Cardiac muscle cell (in vitro differentiated cells and primary cell): ENCODE results near the gene SLC9A5. TPM values are rescaled to one million over a fixed set of nuclear protein-coding genes. Genes with fewer than 3 reads are reported as not detected.
A peak's percentile ranks its signal among the peaks of the same experiment; 100 is the strongest.

Experiments used
- DNase-seq, 2 donors: peaks; one replicate each; pipeline versions ENCODE4 v3.0.0 to v3.0.0-alpha.2; 2010 to 2017; ENCODE audit warnings: low read depth in 1 of 2, low spot score in 1 of 2
- H3K27ac ChIP-seq: fragments of 200-600 bp; sonication (generic); 2 replicates; pipeline ENCODE4 v1.5.1; 2016
- H3K27me3 ChIP-seq: fragments of 200-600 bp; sonication (generic); 2 replicates; pipeline ENCODE4 v1.6.0; 2016; ENCODE audit warnings: control low read depth
- H3K36me3 ChIP-seq: fragments of 200-600 bp; sonication (generic); 2 replicates; pipeline ENCODE4 v1.5.1; 2016; ENCODE audit warnings: control low read depth
- H3K4me1 ChIP-seq: fragments of 200-600 bp; sonication (generic); 2 replicates; pipeline ENCODE4 v1.8.1; 2017; ENCODE audit warnings: low read depth, mild to moderate bottlenecking, mixed run types
- H3K4me3 ChIP-seq: fragments of 200-600 bp; sonication (generic); 2 replicates; pipeline ENCODE4 v1.5.1; 2016; ENCODE audit warnings: mild to moderate bottlenecking
- H3K9me3 ChIP-seq: fragments of 200-600 bp; sonication (generic); 2 replicates; pipeline ENCODE4 v1.5.1; 2017; ENCODE audit warnings: low read depth, mild to moderate bottlenecking, control low read depth
- CTCF ChIP-seq: IDR thresholded peaks from 2 replicates; pipeline ENCODE4 v1.5.1; 2012; ENCODE audit warnings: low read depth, mild to moderate bottlenecking, low read length
- polyA plus RNA-seq: library from polyadenylated mRNA; unstranded; fragments of >200 nt; fragmentation: Nextera tagmentation; extraction: Ambion mirVana; gene quantifications from 2 replicates; pipeline ENCODE4 v1.2.1, GENCODE V29; 2016
- total RNA-seq: library from RNA; depleted of rRNA; stranded (reverse); fragments of >200 nt; gene quantifications from 2 replicates; pipeline ENCODE4 v1.2.3, GENCODE V29; 2016

SLC9A5 gene
- total and polyA plus RNA-seq, 2 experiments from 2014 or later, result 4.5 to 4.6 TPM

- H3K27me3 ChIP-seq, result peaks cover 18% of the 10 kb centered on the region
- no peak for TF ChIP-seq CTCF
- no peaks in the 10 kb centered on the region for H3K36me3 ChIP-seq
- DNase-seq, result no peak
- H3K4me3 ChIP-seq, result no peak overlapping the region
- no peak overlapping the region for H3K27ac ChIP-seq
- H3K9me3 ChIP-seq, result no peaks in the 10 kb centered on the region
- no peaks in the 10 kb centered on the region for H3K4me1 ChIP-seq
Measured at GRCh38 chr16:67281536-67282446, 33.0 kb downstream of the SLC9A5 start.

GRCh38 chr16:67282447-67282805 lies 33.6 kb downstream of the SLC9A5 start:
- TF ChIP-seq CTCF, result no peak
- DNase-seq, result no peak

GRCh38 chr16:67283039-67283825 lies 34.5 kb downstream of the SLC9A5 start:
- Histone ChIP-seq H3K9me3 (no peaks in the 10 kb centered on the region), H3K4me1 (no peaks in the 10 kb centered on the region), H3K27me3 (peaks cover 12% of the 10 kb centered on the region), H3K27ac (no peak overlapping the region), H3K36me3 (no peaks in the 10 kb centered on the region), H3K4me3 (no peak overlapping the region)
- peak in 1 of 2 donors; percentile 38 for DNase-seq
- no peak for TF ChIP-seq CTCF

More at GRCh38 chr16:67282447-67282805, 33.6 kb downstream of the SLC9A5 start:
- Histone ChIP-seq H3K36me3 (no peaks in the 10 kb centered on the region), H3K4me3 (no peak overlapping the region), H3K9me3 (no peaks in the 10 kb centered on the region), H3K27ac (no peak overlapping the region), H3K27me3 (peaks cover 18% of the 10 kb centered on the region), H3K4me1 (no peaks in the 10 kb centered on the region)

- Histone ChIP-seq H3K36me3 (no peaks in the 10 kb centered on the region), H3K4me1 (no peaks in the 10 kb centered on the region), H3K4me3 (no peak overlapping the region), H3K27ac (no peak overlapping the region), H3K9me3 (no peaks in the 10 kb centered on the region), H3K27me3 (peaks cover 4% of the 10 kb centered on the region)
- no peak for TF ChIP-seq CTCF
- DNase-seq, result no peak
Measured at GRCh38 chr16:67283826-67284555, 35.2 kb downstream of the SLC9A5 start.
